Adrenal gland (tissue), 5 donors: ENCODE measurements around the gene SPATA16.

Experiments used
- POLR2A ChIP-seq, 2 donors: fragments of 450-650 bp; IDR thresholded peaks; one replicate each; pipeline ENCODE4 v1.6.1; 2017; ENCODE audit warnings: antibody characterized with exemption in 2 of 2, mild to moderate bottlenecking in 2 of 2, moderate library complexity in 1 of 2
- TF ChIP-seq, protein P1 (sequence below), 6 experiments: fragments of 450-650 bp in 4 of 6; fragments of 200-600 bp in 2 of 6; sonication (generic) in 1 of 6; IDR thresholded peaks; 1 replicate in 5 of 6; 2 replicates in 1 of 6; pipeline versions ENCODE4 v1.5.1 to v1.8.0; 2016 to 2021; ENCODE audit warnings: antibody characterized with exemption in 6 of 6, mild to moderate bottlenecking in 2 of 6, moderate library complexity in 1 of 6
- donor health status: DM: no; HTN: no; CAD: no.

DNA sequence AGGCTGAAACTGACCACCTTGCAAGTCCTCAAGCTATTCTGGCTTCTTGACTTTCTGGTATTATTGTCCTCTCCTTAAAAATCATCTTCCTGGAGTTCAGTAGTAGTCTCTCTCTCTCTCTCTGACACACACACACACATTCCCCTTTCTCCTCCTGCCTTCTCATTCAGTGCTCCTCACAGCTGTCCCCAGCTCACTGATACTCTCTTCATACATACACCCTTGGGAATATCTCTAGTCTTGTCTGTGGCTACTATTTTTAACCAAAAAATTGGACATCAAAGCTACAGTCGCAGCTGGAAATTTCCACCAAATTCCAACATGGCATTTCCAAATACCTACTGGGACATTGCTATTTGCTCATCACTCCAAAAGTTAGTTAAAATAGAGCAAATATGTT is 211.6 kb downstream of the SPATA16 start:
- TF ChIP-seq, protein P1, sequence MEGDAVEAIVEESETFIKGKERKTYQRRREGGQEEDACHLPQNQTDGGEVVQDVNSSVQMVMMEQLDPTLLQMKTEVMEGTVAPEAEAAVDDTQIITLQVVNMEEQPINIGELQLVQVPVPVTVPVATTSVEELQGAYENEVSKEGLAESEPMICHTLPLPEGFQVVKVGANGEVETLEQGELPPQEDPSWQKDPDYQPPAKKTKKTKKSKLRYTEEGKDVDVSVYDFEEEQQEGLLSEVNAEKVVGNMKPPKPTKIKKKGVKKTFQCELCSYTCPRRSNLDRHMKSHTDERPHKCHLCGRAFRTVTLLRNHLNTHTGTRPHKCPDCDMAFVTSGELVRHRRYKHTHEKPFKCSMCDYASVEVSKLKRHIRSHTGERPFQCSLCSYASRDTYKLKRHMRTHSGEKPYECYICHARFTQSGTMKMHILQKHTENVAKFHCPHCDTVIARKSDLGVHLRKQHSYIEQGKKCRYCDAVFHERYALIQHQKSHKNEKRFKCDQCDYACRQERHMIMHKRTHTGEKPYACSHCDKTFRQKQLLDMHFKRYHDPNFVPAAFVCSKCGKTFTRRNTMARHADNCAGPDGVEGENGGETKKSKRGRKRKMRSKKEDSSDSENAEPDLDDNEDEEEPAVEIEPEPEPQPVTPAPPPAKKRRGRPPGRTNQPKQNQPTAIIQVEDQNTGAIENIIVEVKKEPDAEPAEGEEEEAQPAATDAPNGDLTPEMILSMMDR (IDR thresholded peaks at IDR 0.05), result no peak
- TF ChIP-seq POLR2A (IDR thresholded peaks at IDR 0.05), result no peak
